WTC11 (cell line): ENCODE data around the gene SDR42E2. TPM values are rescaled to one million over a fixed set of nuclear protein-coding genes. Genes with fewer than 3 reads are reported as not detected.

Source experiments
- ATAC-seq: fragments of 200-7000 bp; cut with Tn5 transposase; 2 replicates; pipeline ENCODE4 v1.10.0; 2021; ENCODE audit warnings: mild to moderate bottlenecking, moderate library complexity
- CTCF ChIA-PET: fragments of 300-600 bp; sonication (Branson Sonifier 250); formaldehyde crosslinking; loops from one replicate; lab custom pipeline; 2021; ENCODE audit warnings: antibody characterized with exemption; lab: Charles Lee
- POLR2A ChIA-PET: fragments of 350-600 bp; sonication (Branson Sonifier 250); formaldehyde crosslinking; loops from one replicate; lab custom pipeline; 2021; ENCODE audit warnings: antibody characterized with exemption; lab: Charles Lee
- DNase-seq: peaks from one replicate; pipeline ENCODE4 v3.0.0; 2021; ENCODE audit warnings: low spot score
- H3K27ac Mint-ChIP-seq: 2 replicates; pipeline ENCODE4 v1.8.0; 2021; ENCODE audit warnings: mixed read lengths
- H3K27me3 Mint-ChIP-seq: 2 replicates; pipeline ENCODE4 v1.8.0; 2021; ENCODE audit warnings: low read depth, mild to moderate bottlenecking, moderate library complexity, mixed read lengths
- H3K36me3 Mint-ChIP-seq: 2 replicates; pipeline ENCODE4 v1.8.0; 2021; ENCODE audit warnings: mixed read lengths
- H3K4me1 Mint-ChIP-seq: 2 replicates; pipeline ENCODE4 v1.8.0; 2022; ENCODE audit warnings: mixed read lengths
- H3K4me3 Mint-ChIP-seq: 2 replicates; pipeline ENCODE4 v1.8.0; 2021; ENCODE audit warnings: mild to moderate bottlenecking, moderate library complexity, mixed read lengths
- H3K9me3 Mint-ChIP-seq: 2 replicates; pipeline ENCODE4 v1.8.0; 2021; ENCODE audit warnings: mixed read lengths
- AR ChIP-seq: fragments of 250-450 bp; sonication (Bioruptor Pico); IDR thresholded peaks from 2 replicates; pipeline ENCODE4 v1.9.0; 2021; ENCODE audit warnings: mild to moderate bottlenecking
- ATF1 ChIP-seq: sonication (generic); formaldehyde crosslinking; IDR thresholded peaks from 2 replicates; pipeline ENCODE4 v1.8.1; 2023; ENCODE audit warnings: mild to moderate bottlenecking, moderate library complexity, missing genetic modification reagents
- CBFB ChIP-seq: sonication (generic); formaldehyde crosslinking; IDR thresholded peaks from 2 replicates; pipeline ENCODE4 v1.8.1; 2022; ENCODE audit warnings: mild to moderate bottlenecking, low read depth, missing genetic modification reagents
- CTCF ChIP-seq: fragments of 200-600 bp; IDR thresholded peaks from 2 replicates; pipeline ENCODE4 v1.8.0; 2022; ENCODE audit warnings: antibody characterized with exemption
- ESRRA ChIP-seq: sonication (generic); formaldehyde crosslinking; IDR thresholded peaks from 2 replicates; pipeline ENCODE4 v1.8.1; 2022; ENCODE audit warnings: mild to moderate bottlenecking, missing genetic modification reagents, borderline replicate concordance
- FOXP1 ChIP-seq: sonication (generic); formaldehyde crosslinking; IDR thresholded peaks from 2 replicates; pipeline ENCODE4 v1.8.0; 2022; ENCODE audit warnings: missing genetic modification reagents, mild to moderate bottlenecking, moderate library complexity, borderline replicate concordance
- FOXP4 ChIP-seq: sonication (generic); formaldehyde crosslinking; IDR thresholded peaks from 2 replicates; pipeline ENCODE4 v1.8.0; 2022; ENCODE audit warnings: mild to moderate bottlenecking, missing genetic modification reagents
- HMGA2 ChIP-seq: fragments of 250-450 bp; sonication (Bioruptor Pico); IDR thresholded peaks from 2 replicates; pipeline ENCODE4 v1.4.0; 2021; ENCODE audit warnings: mild to moderate bottlenecking, moderate library complexity
- JAZF1 ChIP-seq: fragments of 250-450 bp; sonication (Bioruptor Pico); IDR thresholded peaks from 2 replicates; pipeline ENCODE4 v1.9.0; 2021; ENCODE audit warnings: moderate library complexity, mild to moderate bottlenecking, inconsistent platforms
- JUN ChIP-seq: sonication (generic); formaldehyde crosslinking; IDR thresholded peaks from 2 replicates; pipeline ENCODE4 v1.8.0; 2023; ENCODE audit warnings: mild to moderate bottlenecking, missing genetic modification reagents
- KAT7 ChIP-seq: sonication (generic); formaldehyde crosslinking; IDR thresholded peaks from 2 replicates; pipeline ENCODE4 v1.8.1; 2023; ENCODE audit warnings: missing genetic modification reagents, mild to moderate bottlenecking, borderline replicate concordance
- MXD4 ChIP-seq: fragments of 250-450 bp; sonication (Bioruptor Pico); IDR thresholded peaks from 2 replicates; pipeline ENCODE4 v1.8.0; 2021; ENCODE audit warnings: mild to moderate bottlenecking, moderate library complexity, borderline replicate concordance
- MYBL2 ChIP-seq: sonication (generic); formaldehyde crosslinking; IDR thresholded peaks from 2 replicates; pipeline ENCODE4 v1.8.1; 2023; ENCODE audit warnings: mild to moderate bottlenecking, moderate library complexity, missing genetic modification reagents
- OVOL2 ChIP-seq: fragments of 250-450 bp; sonication (Bioruptor Pico); IDR thresholded peaks from 2 replicates; pipeline ENCODE4 v1.9.0; 2021; ENCODE audit warnings: mild to moderate bottlenecking, borderline replicate concordance
- PREB ChIP-seq: sonication (generic); formaldehyde crosslinking; IDR thresholded peaks from 2 replicates; pipeline ENCODE4 v1.8.1; 2022; ENCODE audit warnings: mild to moderate bottlenecking, missing genetic modification reagents, moderate library complexity, borderline replicate concordance
- RELA ChIP-seq: sonication (generic); formaldehyde crosslinking; IDR thresholded peaks from 2 replicates; pipeline ENCODE4 v1.8.1; 2022; ENCODE audit warnings: missing genetic modification reagents, mild to moderate bottlenecking, borderline replicate concordance
- SOX15 ChIP-seq: fragments of 250-450 bp; sonication (Bioruptor Pico); IDR thresholded peaks from 2 replicates; pipeline ENCODE4 v1.9.0; 2021; ENCODE audit warnings: mild to moderate bottlenecking
- SP1 ChIP-seq: sonication (generic); formaldehyde crosslinking; conservative IDR thresholded peaks from 2 replicates; pipeline ENCODE4 v1.8.1; 2022; ENCODE audit warnings: missing genetic modification reagents
- USF1 ChIP-seq: sonication (generic); formaldehyde crosslinking; IDR thresholded peaks from 2 replicates; pipeline ENCODE4 v1.8.0; 2022; ENCODE audit warnings: mild to moderate bottlenecking, missing genetic modification reagents
- ZBTB21 ChIP-seq: sonication (generic); formaldehyde crosslinking; IDR thresholded peaks from 2 replicates; pipeline ENCODE4 v1.8.1; 2023; ENCODE audit warnings: mild to moderate bottlenecking, missing genetic modification reagents, borderline replicate concordance
- ZNF232 ChIP-seq: sonication (generic); formaldehyde crosslinking; IDR thresholded peaks from 2 replicates; pipeline ENCODE4 v1.8.0; 2022; ENCODE audit warnings: mild to moderate bottlenecking, missing genetic modification reagents
- ZNF263 ChIP-seq: sonication (generic); formaldehyde crosslinking; IDR thresholded peaks from 2 replicates; pipeline ENCODE4 v1.8.1; 2022; ENCODE audit warnings: low read depth, mild to moderate bottlenecking, moderate library complexity, missing genetic modification reagents
- ZNF423 ChIP-seq: fragments of 250-450 bp; sonication (Bioruptor Pico); IDR thresholded peaks from 2 replicates; pipeline ENCODE4 v2.1.2; 2022; ENCODE audit warnings: mild to moderate bottlenecking, moderate library complexity
- ZNF671 ChIP-seq: fragments of 250-450 bp; sonication (Bioruptor Pico); IDR thresholded peaks from 2 replicates; pipeline ENCODE4 v1.8.0; 2021; ENCODE audit warnings: mild to moderate bottlenecking
- total RNA-seq: library from RNA; stranded (reverse); gene quantifications from 3 replicates; pipeline ENCODE4 v1.2.3, GENCODE V29; 2021

SDR42E2 gene
- total RNA-seq, 1 experiment from 2014 or later, result 0.13 TPM

GRCh38 chr16:22205577-22206012, 43.3 kb downstream of the SDR42E2 start (continued):
- TF ChIP-seq PREB (CRISPR knock-in tag) (no peak), HMGA2 (CRISPR knock-in tag) (no peak), AR (CRISPR knock-in tag) (no peak), ZNF263 (CRISPR knock-in tag) (no peak)
- TF ChIP-seq, all 79 proteins: peak for 0

GRCh38 chr16:22206013-22206841, 43.9 kb downstream of the SDR42E2 start, which contains the start of gene EEF2K:
TSS of gene EEF2K (plus strand) at chr16:22206278. CDS start at chr16:22225730, 19,452 bp downstream.
- Mint-ChIP-seq H3K4me1 (peaks cover 21% of the 10 kb centered on the region), H3K36me3 (peaks cover 9% of the 10 kb centered on the region), H3K4me3 (peak within 1 kb of the TSS; percentile 96), H3K27ac (peak within 1 kb of the TSS; percentile 69), H3K27me3 (no peaks in the 10 kb centered on the region), H3K9me3 (peaks cover 13% of the 10 kb centered on the region)
- CTCF ChIA-PET, result interaction anchor here (0.6 to 3.1 kb wide), 17 partner anchors 9 to 869 kb away, joined by 3 to 26 read pairs (median 5); partner anchors contain the start of gene POLR3E
- DNase-seq (peak; percentile 88), ATAC-seq (peak; percentile 88)
- POLR2A ChIA-PET, result interaction anchor here (0.6 to 1.4 kb wide), 5 partner anchors 10 to 99 kb away, joined by 3 to 8 read pairs (median 5); no protein-coding TSS in a partner anchor
- peak; percentile 57 for TF ChIP-seq CTCF
- no peak for TF ChIP-seq ZNF263 (CRISPR knock-in tag)
- peak; percentile 82 for TF ChIP-seq SP1
- TF ChIP-seq KAT7, result peak; percentile 34; the same call in 1 of the 2 replicates
- TF ChIP-seq MXD4, result no peak
- TF ChIP-seq ATF1 (CRISPR knock-in tag), result no peak
- peak; percentile 67; the same call in 1 of the 2 replicates for TF ChIP-seq ESRRA (CRISPR knock-in tag)
- TF ChIP-seq JUN (CRISPR knock-in tag), result no peak
- no peak for TF ChIP-seq ZNF671 (CRISPR knock-in tag)
- peak; percentile 70 for TF ChIP-seq ZNF423 (CRISPR knock-in tag)
- TF ChIP-seq PREB (CRISPR knock-in tag), result 0 out of 2 replicates have a peak, but pooled peaks have one; percentile 69
- no peak for TF ChIP-seq HMGA2 (CRISPR knock-in tag)
- no peak for TF ChIP-seq JAZF1
- TF ChIP-seq RELA (CRISPR knock-in tag), result no peak
- peak; percentile 78 for TF ChIP-seq USF1 (CRISPR knock-in tag)
- 0 out of 2 replicates have a peak, but pooled peaks have one; percentile 60 for TF ChIP-seq CBFB (CRISPR knock-in tag)
- TF ChIP-seq ZNF232, result 0 out of 2 replicates have a peak, but pooled peaks have one; percentile 13
- no peak; the same call in 1 of the 2 replicates for TF ChIP-seq FOXP1 (CRISPR knock-in tag)
- TF ChIP-seq OVOL2 (CRISPR knock-in tag), result no peak
- TF ChIP-seq ZBTB21, result no peak
- TF ChIP-seq MYBL2 (CRISPR knock-in tag), result peak; percentile 63
- no peak for TF ChIP-seq SOX15 (CRISPR knock-in tag)
- TF ChIP-seq FOXP4 (CRISPR knock-in tag), result peak; percentile 76
